ENCODE measurements around the gene POU5F1.

- TF ChIP-seq, protein P1, sequence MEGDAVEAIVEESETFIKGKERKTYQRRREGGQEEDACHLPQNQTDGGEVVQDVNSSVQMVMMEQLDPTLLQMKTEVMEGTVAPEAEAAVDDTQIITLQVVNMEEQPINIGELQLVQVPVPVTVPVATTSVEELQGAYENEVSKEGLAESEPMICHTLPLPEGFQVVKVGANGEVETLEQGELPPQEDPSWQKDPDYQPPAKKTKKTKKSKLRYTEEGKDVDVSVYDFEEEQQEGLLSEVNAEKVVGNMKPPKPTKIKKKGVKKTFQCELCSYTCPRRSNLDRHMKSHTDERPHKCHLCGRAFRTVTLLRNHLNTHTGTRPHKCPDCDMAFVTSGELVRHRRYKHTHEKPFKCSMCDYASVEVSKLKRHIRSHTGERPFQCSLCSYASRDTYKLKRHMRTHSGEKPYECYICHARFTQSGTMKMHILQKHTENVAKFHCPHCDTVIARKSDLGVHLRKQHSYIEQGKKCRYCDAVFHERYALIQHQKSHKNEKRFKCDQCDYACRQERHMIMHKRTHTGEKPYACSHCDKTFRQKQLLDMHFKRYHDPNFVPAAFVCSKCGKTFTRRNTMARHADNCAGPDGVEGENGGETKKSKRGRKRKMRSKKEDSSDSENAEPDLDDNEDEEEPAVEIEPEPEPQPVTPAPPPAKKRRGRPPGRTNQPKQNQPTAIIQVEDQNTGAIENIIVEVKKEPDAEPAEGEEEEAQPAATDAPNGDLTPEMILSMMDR (IDR thresholded peaks at IDR 0.05; ENCODE audit: borderline replicate concordance, extremely low read depth, low read length, poor library complexity, severe bottlenecking), result no peak
- no peak for TF ChIP-seq EZH2 (IDR thresholded peaks at IDR 0.05; ENCODE audit: borderline replicate concordance, low read depth, low read length, severe bottlenecking)
These were observed 37.7 kb downstream of the POU5F1 start for GRCh38 chr6:31132806-31133205.

Data from DND-41 (cell line).